SK-N-MC (cell line): ENCODE results near the gene NMRK1.

ENCODE experiments used
- EZH2 ChIP-seq: fragments of 200-600 bp; sonication (generic); IDR thresholded peaks from one replicate; pipeline ENCODE4 v1.6.1; 2017; ENCODE audit warnings: antibody characterized with exemption
- POLR2AphosphoS5 ChIP-seq: IDR thresholded peaks from 2 replicates; pipeline ENCODE4 v1.6.1; 2012; ENCODE audit warnings: mild to moderate bottlenecking, low read depth, low read length, borderline replicate concordance

DNA sequence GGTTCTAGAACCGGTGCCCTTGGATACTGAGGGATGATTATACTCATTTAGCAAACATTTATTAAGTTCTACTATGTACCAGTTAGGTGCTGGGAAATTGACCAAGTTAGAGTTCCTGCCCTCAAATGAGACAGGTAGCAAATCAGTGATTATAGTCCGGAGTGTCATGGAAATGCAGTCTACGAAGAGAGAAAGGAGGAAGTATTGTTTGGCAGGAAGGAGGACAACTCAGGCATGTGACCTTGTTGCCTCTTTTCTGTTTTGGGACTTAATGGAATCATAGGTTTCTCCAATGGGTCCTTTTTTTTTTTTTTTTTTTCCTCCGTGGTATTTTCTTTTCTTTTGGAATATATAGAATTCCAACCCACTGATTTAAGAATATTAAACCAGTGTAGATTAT is 28.4 kb upstream of the NMRK1 start:
- TF ChIP-seq POLR2AphosphoS5 (no peak), EZH2 (no peak)
